ENCODE results near the gene MYH9. TPM values are rescaled to one million over a fixed set of nuclear protein-coding genes. Genes with fewer than 3 reads are reported as not detected.

The MYH9 gene
- total RNA-seq, 1 donor from 2014 or later = 111 TPM

GRCh38 chr22:36351921-36352802, 35.6 kb downstream of the MYH9 start:
- peaks cover 47 to 59% (median 52%) of the 10 kb centered on the region in 3 donors for H3K4me1 ChIP-seq (ENCODE audit: control insufficient read depth in 3 of 3, insufficient read depth in 3 of 3, low read length in 3 of 3)
- peak overlapping the region; percentile 45 to 77 (median 54) for H3K9ac ChIP-seq (ENCODE audit: low read depth in 1 of 3, low read length in 3 of 3)
- H3K27ac ChIP-seq (ENCODE audit: low read depth, low read length) = peak overlapping the region; percentile 78
- H3K27me3 ChIP-seq (ENCODE audit: control insufficient read depth in 3 of 3, insufficient read depth in 3 of 3, low read length in 3 of 3) = no peaks in the 10 kb centered on the region
- H3K9me3 ChIP-seq (ENCODE audit: control insufficient read depth in 3 of 3, low read length in 3 of 3) = no peaks in the 10 kb centered on the region
- peak overlapping the region; percentile 30 to 45 (median 35) for H3K4me3 ChIP-seq (ENCODE audit: low read length in 3 of 3)
- H3K36me3 ChIP-seq (ENCODE audit: control insufficient read depth in 3 of 3, insufficient read depth in 3 of 3, low read length in 3 of 3) = peaks cover 5 to 10% (median 7%) of the 10 kb centered on the region in 3 donors

DNA sequence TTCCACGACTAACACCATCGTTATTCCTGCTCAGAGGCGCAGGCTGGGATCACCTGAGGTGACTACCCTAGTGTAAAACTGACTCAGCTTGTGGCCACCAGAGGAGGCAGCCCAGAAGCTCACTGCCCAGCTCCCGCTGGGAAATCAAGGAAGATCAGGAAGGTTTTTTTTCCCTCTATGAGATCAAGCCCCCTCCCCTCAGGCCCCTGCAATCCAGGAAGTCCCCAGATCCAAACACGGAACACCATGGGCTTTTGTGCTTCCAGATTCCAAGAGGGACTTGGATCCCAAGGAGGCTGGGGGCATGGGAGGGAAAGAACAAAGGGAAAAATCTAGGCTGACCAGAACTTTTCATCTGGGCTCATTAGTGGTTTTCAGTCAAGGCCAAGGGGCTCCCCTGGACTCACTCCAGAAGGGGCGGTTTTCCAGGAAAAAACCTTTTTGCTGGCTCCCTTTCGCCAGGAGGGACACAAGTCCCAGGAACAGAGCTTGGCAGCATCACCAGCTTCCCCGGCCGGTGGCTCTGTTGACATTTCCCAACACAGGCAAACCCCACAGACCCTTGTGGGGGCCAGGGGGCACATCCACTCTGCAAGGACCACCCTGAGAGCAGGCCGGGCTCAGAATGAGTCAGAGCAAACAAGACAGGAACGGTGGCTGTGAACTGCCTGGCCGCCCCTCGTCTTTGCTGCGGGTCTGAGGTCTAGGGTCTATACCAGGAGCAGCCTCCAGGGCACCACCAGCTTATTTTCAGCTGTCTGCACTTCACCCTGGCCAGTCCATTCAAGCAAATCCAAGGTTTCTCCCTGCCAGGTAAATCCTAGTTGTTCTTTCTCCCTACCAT, 36.8 kb downstream of the MYH9 start:
- Histone ChIP-seq H3K4me3 (ENCODE audit: low read length in 3 of 3) (no peak overlapping the region), H3K9ac (ENCODE audit: low read depth in 1 of 3, low read length in 3 of 3) (peak overlapping the region; percentile 45 to 77 (median 57)), H3K27ac (ENCODE audit: low read depth, low read length) (peak overlapping the region; percentile 78), H3K36me3 (ENCODE audit: control insufficient read depth in 3 of 3, insufficient read depth in 3 of 3, low read length in 3 of 3) (peaks cover 5 to 13% (median 8%) of the 10 kb centered on the region in 3 donors), H3K4me1 (ENCODE audit: control insufficient read depth in 3 of 3, insufficient read depth in 3 of 3, low read length in 3 of 3) (peaks cover 39 to 51% (median 46%) of the 10 kb centered on the region in 3 donors), H3K9me3 (ENCODE audit: control insufficient read depth in 3 of 3, low read length in 3 of 3) (no peaks in the 10 kb centered on the region), H3K27me3 (ENCODE audit: control insufficient read depth in 3 of 3, insufficient read depth in 3 of 3, low read length in 3 of 3) (no peaks in the 10 kb centered on the region)

- Histone ChIP-seq H3K4me1 (ENCODE audit: control insufficient read depth in 3 of 3, insufficient read depth in 3 of 3, low read length in 3 of 3) (peaks cover 36 to 50% (median 37%) of the 10 kb centered on the region in 3 donors), H3K27ac (ENCODE audit: low read depth, low read length) (peak overlapping the region; percentile 78), H3K9ac (ENCODE audit: low read depth in 1 of 3, low read length in 3 of 3) (no peak overlapping the region)
Measured at GRCh38 chr22:36349726-36350125, 38.0 kb downstream of the MYH9 start.

DNA sequence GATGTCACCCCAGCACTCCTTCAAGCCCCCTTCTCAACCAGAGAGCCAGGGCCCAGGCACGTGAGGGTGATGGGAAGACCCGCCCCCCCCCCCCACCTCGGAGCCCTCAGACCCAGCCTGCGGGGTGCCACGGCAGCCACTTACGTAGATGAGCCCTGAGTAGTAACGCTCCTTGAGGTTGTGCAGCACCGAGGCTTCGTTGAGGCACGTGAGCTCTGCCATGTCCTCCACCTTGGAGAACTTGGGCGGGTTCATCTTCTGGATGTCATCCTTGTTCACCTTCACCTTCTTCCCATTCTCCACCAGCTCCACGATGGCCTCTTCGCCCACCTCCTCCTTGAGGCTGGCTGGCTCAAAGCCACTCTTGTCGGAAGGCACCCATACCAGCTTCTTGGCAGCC, 39.0 kb downstream of the MYH9 start:
- Histone ChIP-seq H3K27me3 (ENCODE audit: control insufficient read depth in 3 of 3, insufficient read depth in 3 of 3, low read length in 3 of 3) (no peaks in the 10 kb centered on the region), H3K27ac (ENCODE audit: low read depth, low read length) (peak overlapping the region; percentile 25), H3K4me3 (ENCODE audit: low read length in 3 of 3) (no peak overlapping the region), H3K9me3 (ENCODE audit: control insufficient read depth in 3 of 3, low read length in 3 of 3) (no peaks in the 10 kb centered on the region), H3K9ac (ENCODE audit: low read depth in 1 of 3, low read length in 3 of 3) (no peak overlapping the region), H3K4me1 (ENCODE audit: control insufficient read depth in 3 of 3, insufficient read depth in 3 of 3, low read length in 3 of 3) (peaks cover 44 to 53% (median 46%) of the 10 kb centered on the region in 3 donors), H3K36me3 (ENCODE audit: control insufficient read depth in 3 of 3, insufficient read depth in 3 of 3, low read length in 3 of 3) (peaks cover 5 to 17% (median 15%) of the 10 kb centered on the region in 3 donors)

More at GRCh38 chr22:36349726-36350125, 38.0 kb downstream of the MYH9 start:
- Histone ChIP-seq H3K27me3 (ENCODE audit: control insufficient read depth in 3 of 3, insufficient read depth in 3 of 3, low read length in 3 of 3) (no peaks in the 10 kb centered on the region), H3K4me3 (ENCODE audit: low read length in 3 of 3) (no peak overlapping the region), H3K36me3 (ENCODE audit: control insufficient read depth in 3 of 3, insufficient read depth in 3 of 3, low read length in 3 of 3) (peaks cover 5 to 13% (median 12%) of the 10 kb centered on the region in 3 donors), H3K9me3 (ENCODE audit: control insufficient read depth in 3 of 3, low read length in 3 of 3) (no peaks in the 10 kb centered on the region)

DNA sequence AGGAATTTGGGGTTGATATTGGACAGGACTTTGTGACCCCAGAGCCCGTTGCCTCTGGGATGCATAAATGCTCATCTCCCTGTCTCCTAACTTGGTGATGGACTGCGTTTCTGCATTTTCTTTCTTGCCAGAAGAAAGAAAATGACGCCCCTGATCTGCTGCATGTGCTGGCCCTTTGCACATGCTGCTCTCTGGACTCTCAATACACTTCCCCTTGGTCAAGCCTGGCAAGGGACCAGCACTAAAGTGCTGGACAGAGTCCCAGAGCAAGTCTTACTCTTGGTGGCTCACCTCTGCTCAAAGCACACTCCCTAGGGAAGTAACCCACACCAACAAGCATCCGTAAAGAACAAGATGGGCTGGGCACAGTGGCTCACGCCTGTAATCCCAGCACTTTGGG, 40.7 kb downstream of the MYH9 start:
- peaks cover 36 to 49% (median 41%) of the 10 kb centered on the region in 3 donors for H3K4me1 ChIP-seq (ENCODE audit: control insufficient read depth in 3 of 3, insufficient read depth in 3 of 3, low read length in 3 of 3)
- H3K9ac ChIP-seq (ENCODE audit: low read depth in 1 of 3, low read length in 3 of 3) = no peak overlapping the region
- H3K36me3 ChIP-seq (ENCODE audit: control insufficient read depth in 3 of 3, insufficient read depth in 3 of 3, low read length in 3 of 3) = peaks cover 5 to 17% (median 15%) of the 10 kb centered on the region in 3 donors
- no peaks in the 10 kb centered on the region for H3K27me3 ChIP-seq (ENCODE audit: control insufficient read depth in 3 of 3, insufficient read depth in 3 of 3, low read length in 3 of 3)
- H3K9me3 ChIP-seq (ENCODE audit: control insufficient read depth in 3 of 3, low read length in 3 of 3) = no peaks in the 10 kb centered on the region
- H3K27ac ChIP-seq (ENCODE audit: low read depth, low read length) = no peak overlapping the region
- H3K4me3 ChIP-seq (ENCODE audit: low read length in 3 of 3) = no peak overlapping the region

DNA sequence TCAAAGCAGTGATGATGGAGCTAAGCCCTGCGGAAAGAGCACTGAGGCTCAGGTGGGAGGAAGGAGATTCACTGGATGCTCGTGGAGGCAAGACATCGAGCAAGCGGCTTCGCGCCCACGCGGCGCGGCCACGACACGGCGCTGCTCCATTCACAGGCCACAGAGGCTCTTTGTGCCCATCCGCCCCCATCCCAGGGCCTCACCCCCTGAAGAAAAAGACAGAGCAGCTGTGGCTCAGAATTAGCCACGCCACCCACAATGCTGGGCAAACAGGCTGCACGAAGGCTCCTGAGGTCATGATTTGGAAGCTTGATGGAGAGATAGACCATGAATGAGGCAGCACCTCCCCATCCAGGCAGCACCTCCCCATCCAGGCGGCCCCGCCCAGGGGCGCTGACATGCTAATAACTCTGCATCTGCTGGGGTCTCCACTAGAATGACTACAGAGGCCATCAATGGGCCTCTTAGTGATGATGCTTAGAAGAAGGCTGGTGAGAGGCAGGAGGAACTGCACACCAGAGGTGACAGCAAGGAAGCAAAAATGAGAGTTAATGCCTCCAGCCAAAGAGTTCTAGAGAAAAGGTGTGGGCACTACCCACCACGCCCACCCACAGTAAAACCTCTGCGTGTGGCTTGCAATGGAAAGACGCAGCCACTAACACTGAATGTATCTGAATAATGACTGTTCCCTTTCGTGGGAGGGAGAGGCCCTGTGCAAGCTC, 43.5 kb downstream of the MYH9 start:
- Histone ChIP-seq H3K9me3 (ENCODE audit: control insufficient read depth in 3 of 3, low read length in 3 of 3) (no peaks in the 10 kb centered on the region), H3K4me3 (ENCODE audit: low read length in 3 of 3) (no peak overlapping the region), H3K27me3 (ENCODE audit: control insufficient read depth in 3 of 3, insufficient read depth in 3 of 3, low read length in 3 of 3) (no peaks in the 10 kb centered on the region), H3K4me1 (ENCODE audit: control insufficient read depth in 3 of 3, insufficient read depth in 3 of 3, low read length in 3 of 3) (peaks cover 32 to 47% (median 38%) of the 10 kb centered on the region in 3 donors), H3K9ac (ENCODE audit: low read depth in 1 of 3, low read length in 3 of 3) (peak overlapping the region in 1 of 3 donors; percentile 45), H3K36me3 (ENCODE audit: control insufficient read depth in 3 of 3, insufficient read depth in 3 of 3, low read length in 3 of 3) (peaks cover 28 to 35% (median 34%) of the 10 kb centered on the region in 3 donors), H3K27ac (ENCODE audit: low read depth, low read length) (peak overlapping the region; percentile 25)

- Histone ChIP-seq H3K27ac (ENCODE audit: low read depth, low read length) (peak overlapping the region; percentile 25), H3K4me3 (ENCODE audit: low read length in 3 of 3) (no peak overlapping the region), H3K9ac (ENCODE audit: low read depth in 1 of 3, low read length in 3 of 3) (peak overlapping the region in 1 of 3 donors; percentile 45), H3K27me3 (ENCODE audit: control insufficient read depth in 3 of 3, insufficient read depth in 3 of 3, low read length in 3 of 3) (no peaks in the 10 kb centered on the region), H3K9me3 (ENCODE audit: control insufficient read depth in 3 of 3, low read length in 3 of 3) (no peaks in the 10 kb centered on the region), H3K36me3 (ENCODE audit: control insufficient read depth in 3 of 3, insufficient read depth in 3 of 3, low read length in 3 of 3) (peaks cover 29 to 36% (median 32%) of the 10 kb centered on the region in 3 donors), H3K4me1 (ENCODE audit: control insufficient read depth in 3 of 3, insufficient read depth in 3 of 3, low read length in 3 of 3) (peaks cover 35 to 45% (median 37%) of the 10 kb centered on the region in 3 donors)
Measured at GRCh38 chr22:36343720-36344105, 44.1 kb downstream of the MYH9 start.

GRCh38 chr22:36343070-36343719, 44.6 kb downstream of the MYH9 start:
- H3K27ac ChIP-seq (ENCODE audit: low read depth, low read length) = no peak overlapping the region
- no peaks in the 10 kb centered on the region for H3K9me3 ChIP-seq (ENCODE audit: control insufficient read depth in 3 of 3, low read length in 3 of 3)
- peaks cover 28 to 34% (median 29%) of the 10 kb centered on the region in 3 donors for H3K36me3 ChIP-seq (ENCODE audit: control insufficient read depth in 3 of 3, insufficient read depth in 3 of 3, low read length in 3 of 3)
- H3K9ac ChIP-seq (ENCODE audit: low read depth in 1 of 3, low read length in 3 of 3) = peak overlapping the region in 1 of 3 donors; percentile 45
- H3K27me3 ChIP-seq (ENCODE audit: control insufficient read depth in 3 of 3, insufficient read depth in 3 of 3, low read length in 3 of 3) = no peaks in the 10 kb centered on the region
- H3K4me3 ChIP-seq (ENCODE audit: low read length in 3 of 3) = no peak overlapping the region
- H3K4me1 ChIP-seq (ENCODE audit: control insufficient read depth in 3 of 3, insufficient read depth in 3 of 3, low read length in 3 of 3) = peaks cover 35 to 46% (median 40%) of the 10 kb centered on the region in 3 donors

DNA sequence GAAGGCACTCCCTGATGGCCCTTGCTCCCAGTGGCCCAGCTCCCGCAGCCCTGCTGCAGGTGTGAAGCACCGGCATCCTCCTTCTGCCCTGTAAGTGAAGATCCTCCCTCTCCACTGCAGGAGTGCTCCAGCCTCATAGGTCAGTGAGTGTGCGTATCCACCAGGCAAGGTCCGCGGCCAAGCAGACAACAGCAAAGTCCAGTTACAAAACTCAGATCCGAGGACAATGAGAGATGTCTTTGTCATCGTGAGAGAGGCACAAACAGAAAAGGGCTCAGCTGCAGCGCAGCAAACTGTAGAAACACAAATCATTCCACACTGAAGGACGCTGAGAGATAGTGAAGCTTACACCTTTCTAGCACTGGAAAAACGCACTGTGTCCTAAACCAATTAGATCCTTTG, 46.1 kb downstream of the MYH9 start:
- no peak overlapping the region for H3K4me3 ChIP-seq (ENCODE audit: low read length in 3 of 3)
- peaks cover 27 to 37% (median 33%) of the 10 kb centered on the region in 3 donors for H3K36me3 ChIP-seq (ENCODE audit: control insufficient read depth in 3 of 3, insufficient read depth in 3 of 3, low read length in 3 of 3)
- no peaks in the 10 kb centered on the region for H3K27me3 ChIP-seq (ENCODE audit: control insufficient read depth in 3 of 3, insufficient read depth in 3 of 3, low read length in 3 of 3)
- H3K4me1 ChIP-seq (ENCODE audit: control insufficient read depth in 3 of 3, insufficient read depth in 3 of 3, low read length in 3 of 3) = peaks cover 44 to 56% (median 55%) of the 10 kb centered on the region in 3 donors
- H3K9me3 ChIP-seq (ENCODE audit: control insufficient read depth in 3 of 3, low read length in 3 of 3) = no peaks in the 10 kb centered on the region
- no peak overlapping the region for H3K27ac ChIP-seq (ENCODE audit: low read depth, low read length)
- H3K9ac ChIP-seq (ENCODE audit: low read depth in 1 of 3, low read length in 3 of 3) = no peak overlapping the region
